ENCODE measurements around the gene DMXL1.
"Not testable (repeated sequence)": the region's sequence is repeated elsewhere in the genome, so short reads cannot be mapped to it uniquely, and the experiment has no call there.

The DMXL1 gene

DNA sequence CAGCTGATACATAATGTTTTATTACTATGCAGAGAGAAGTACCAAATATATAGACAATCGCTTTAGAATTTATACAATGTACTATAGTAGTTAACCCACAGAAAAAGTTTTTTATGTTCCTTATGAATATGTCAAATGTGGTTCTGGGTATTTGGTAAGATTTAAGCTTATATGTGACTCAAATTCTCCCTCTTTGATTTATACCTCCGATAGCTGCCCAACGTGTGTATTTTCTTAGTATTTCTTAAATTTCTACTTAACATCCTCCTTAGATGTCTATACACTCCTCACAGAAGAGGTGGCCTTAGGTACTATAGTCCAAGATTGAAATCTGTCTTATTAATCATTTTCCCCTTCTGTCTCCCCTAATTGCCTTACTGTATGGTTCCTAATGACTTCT, 146.3 kb downstream of the DMXL1 start:
- no peak for DNase-seq

DNA sequence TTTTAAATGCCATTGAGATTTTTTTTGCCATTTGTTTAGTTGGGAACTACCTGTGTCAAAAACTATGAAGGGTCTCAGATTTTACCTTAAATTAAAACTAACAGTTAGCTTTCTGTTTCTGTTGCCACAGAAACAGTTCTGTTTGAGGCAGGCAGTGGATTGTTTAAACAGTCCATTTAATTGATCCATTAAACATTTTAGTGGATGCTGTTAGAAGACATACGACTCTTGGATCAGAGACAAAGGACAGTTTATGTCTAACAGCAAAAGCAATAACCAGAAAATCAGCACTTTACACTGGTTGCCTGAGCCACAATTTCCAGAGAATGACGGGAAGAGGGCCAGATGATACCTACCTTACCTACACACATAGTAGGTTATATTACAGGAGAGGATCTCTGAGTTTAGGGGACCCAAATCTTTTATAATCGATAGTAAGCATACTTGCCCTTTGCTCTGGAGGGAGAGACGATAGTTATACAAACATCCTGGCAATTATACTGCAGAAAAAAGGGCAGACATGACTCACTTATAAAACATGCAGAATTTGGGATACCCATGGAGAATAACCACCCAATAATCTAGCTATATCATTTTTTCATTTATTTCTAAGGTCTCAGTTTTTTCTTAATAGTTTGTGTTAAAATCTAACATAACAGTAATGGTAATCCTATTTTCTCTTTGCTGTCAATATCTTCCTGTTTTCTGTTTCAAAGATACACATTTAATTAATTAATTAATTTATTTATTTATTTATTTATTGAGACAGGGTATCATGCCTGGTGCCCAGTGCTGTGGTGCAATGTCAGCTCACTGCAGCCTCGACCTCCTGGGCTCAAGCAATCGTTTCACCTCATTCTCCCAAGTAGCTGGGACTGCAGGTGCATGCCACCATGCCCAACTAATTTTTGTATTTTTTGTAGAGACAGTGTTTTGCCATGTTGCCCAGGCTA, 148.2 kb downstream of the DMXL1 start:
- no peak for DNase-seq

- DNase-seq = no peak
Measured at GRCh38 chr5:119220576-119221197, 149.8 kb downstream of the DMXL1 start.

DNA sequence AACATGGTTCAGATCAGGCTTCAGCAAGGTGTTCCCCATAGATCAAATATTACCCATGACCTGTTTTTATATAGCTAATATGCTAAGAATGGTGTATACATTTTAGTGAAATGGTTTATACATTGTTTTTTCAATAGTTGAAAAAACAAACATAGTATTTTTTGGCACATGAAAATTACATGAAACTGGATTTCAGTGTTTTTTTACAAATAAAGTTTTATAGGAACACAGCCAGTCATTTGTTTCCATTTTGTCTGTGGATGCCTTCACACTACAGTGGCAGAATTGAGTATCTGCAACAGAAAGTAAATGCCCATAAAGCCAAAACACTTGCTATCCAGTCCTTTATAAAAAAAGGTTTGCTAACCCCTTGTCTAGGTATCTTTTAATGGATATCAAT, 150.4 kb downstream of the DMXL1 start:
- DNase-seq = no peak

DNA sequence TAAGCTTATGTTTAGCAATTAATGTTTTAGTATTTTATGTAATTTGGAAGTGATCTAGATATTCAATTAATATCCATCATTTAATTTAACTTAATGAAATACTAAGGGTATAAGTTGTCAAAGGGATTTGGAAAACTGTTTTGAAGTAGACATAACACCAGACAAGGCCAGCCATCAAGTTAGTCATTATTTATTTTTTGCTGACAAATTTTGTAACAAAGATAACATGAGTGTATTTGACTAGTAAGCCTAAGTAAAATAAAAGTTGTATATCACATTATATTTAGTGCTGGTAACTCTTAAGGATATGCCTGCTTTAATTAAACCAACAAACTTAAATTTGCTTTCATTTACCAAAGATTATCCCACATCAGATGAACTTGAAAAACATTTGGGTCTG, 159.1 kb downstream of the DMXL1 start:
- no peak for DNase-seq

DNA sequence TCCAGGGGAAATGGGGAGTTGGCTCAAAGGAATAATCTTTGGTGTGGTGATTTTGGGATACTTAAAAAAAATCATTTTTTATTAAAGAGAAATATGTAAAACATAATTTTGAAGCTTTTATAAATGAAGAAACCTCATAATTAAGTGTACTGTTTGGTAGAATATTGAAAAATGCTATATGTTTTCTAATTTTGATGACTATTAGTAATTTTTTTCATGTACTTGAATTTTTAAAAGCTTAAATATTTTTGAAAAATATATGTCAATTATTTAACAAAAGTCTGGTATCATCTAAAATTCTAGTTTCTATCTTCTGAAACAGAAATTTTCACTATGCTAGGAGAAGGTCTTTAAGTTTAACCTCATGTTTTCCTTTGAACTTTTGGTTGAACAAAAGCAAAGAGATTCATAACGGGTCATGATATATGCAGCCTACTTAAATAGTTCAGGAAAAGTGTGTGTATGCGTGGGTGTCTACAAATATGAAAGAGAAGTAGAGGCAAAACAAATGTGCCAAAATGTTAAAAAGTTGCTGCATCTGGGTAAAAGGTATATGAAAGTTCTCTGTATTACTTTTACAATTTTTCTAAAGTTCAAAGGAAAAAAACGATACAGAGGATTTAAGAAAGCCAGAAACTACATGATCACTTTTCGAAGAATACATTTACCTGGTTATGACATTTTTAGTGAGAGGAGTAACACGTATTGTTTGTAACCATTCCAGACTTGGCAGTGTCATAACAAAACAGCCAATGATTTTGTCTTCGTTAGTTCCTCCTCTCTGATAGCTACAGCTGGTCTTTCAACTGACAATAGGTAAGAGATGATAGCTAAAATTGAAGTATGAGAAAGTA, 167.6 kb downstream of the DMXL1 start:
- DNase-seq = no peak

- DNase-seq = no peak
Measured at GRCh38 chr5:119239119-119239417, 168.2 kb downstream of the DMXL1 start.

DNA sequence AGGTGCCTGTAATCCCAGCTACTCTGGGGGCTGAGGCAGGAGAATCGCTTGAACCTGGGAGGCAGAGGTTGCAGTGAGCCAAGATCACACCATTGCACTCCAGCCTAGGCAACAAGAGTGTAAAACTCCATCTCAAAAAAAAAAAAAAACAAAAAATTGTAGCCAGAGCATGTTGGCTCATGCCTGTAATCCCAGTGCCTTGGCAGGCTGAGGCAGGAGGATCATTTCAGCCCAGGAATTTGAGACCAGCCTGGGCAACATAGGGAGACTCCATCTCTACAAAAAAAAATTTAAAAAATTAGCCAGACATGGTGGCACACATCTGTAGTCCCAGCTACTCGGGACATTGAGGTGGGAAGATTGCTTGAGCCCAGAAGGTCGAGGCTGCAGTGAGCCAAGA, 168.9 kb downstream of the DMXL1 start:
- DNase-seq = not testable (repeated sequence)

DNA sequence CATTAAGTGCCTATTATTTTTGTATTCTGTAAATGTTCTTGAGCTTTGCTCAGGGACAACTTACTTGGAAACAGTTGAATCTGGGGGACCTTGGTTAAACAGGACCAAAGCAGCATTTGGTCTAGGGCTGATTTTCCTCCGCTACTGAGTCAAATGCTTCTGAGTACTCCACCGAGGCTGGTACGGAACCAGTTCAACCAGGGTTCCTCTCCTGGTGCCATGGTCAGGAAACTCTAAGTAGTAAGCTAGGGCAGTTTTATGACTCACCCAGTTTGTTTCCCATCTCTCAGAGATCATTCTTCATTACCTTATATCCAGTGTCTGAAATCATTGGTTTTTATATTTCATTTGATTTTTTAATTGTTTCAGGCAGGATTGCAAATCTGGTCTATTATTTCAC, 173.0 kb downstream of the DMXL1 start:
- no peak for DNase-seq

DNA sequence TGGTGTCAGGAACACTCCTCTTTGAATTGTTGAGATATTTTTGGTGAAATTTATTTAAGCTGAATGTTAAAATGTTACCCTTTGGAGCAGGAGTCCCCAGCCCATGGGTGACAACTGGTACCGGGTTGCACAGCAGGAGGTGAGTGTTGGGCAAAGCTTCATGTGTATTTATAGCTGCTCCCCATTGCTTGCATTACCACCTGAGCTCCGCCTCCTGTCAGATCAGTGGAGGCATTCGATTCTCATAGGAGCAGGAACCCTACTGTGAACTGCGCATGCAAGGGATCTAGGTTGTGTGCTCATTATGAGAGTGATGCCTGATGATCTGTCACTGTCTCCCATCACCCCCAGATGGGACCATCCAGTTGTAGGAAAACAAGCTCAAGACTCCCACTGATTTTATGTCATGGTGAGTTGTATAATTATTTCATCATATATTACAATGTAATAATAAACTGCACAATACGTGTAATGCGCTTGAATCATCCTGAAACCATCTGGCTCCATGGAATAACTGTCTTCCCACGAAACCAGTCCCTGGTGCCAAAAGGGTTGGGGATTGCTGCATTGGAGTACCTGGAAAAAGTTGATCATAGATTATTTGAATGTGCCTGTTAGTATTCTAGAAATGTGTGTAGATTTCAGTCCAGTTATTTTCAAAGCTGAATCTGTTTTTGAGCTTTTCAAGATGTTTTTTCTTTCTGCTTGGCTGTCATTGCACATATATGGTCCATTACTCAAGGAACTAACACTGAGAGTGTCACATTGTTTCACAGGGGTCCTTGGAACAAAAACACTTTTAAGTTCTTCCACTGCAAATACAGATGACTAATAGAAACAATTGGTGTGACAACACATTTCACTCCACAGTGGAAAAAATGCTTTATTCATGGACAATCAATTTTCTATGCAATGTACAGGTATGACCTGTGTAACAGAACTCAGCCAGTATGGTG, 180.3 kb downstream of the DMXL1 start:
- no peak for DNase-seq

DNA sequence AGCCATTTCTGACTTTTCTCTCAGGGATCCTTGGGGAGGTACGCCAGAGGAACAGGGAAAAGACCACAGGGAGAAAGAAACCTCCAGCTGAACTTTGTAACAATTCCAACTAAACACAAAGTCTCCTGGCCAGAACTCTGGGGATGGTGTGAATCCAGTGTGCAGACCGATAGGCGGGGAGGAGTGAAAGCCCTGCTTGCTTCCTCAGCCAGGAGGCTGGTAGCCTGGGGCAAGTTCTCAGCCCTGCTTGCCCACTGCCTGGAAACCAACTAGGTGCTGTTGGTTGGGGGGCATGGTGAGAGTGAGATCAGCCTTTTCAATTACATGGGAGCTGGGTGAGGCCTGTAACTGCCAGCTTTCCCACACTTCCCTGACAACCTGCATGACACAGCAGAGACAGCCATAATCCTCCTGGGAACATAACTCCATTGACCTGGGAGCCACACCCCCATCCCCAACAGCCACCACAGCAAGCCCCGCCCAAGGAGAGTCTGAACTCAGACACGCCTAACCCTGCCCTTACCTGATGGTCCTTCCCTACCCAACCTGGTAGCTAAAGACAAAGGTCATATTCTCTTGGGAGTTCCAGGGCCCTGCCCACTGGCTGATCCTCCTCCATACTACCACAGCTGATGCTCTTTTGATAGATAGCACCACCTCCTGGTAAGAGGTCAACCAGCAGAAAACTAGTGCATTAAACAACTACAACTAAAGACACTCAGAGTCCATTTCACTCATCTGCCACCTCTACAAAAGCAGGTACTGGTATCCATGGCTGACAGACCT, 184.9 kb downstream of the DMXL1 start:
- DNase-seq = no peak

DNA sequence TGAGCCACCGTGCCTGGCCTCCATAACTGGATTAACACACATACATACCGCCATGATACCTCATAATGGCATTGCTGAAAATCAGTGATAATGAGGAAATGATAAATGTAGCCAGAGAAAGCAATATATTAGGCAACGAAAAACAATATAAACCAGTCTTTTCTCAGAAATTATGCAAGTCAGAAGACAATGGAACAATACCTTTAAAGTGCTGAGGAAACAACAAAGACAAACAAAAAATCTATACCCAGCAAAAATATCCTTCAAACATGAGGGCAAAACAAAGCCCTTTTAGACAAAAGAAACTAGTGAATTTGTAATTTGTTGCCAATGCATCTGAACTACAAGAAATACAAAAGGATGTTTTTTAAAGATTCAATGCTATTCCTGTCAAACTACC, 186.7 kb downstream of the DMXL1 start:
- no peak for DNase-seq

- no peak for DNase-seq
Measured at GRCh38 chr5:119263639-119264038, 192.8 kb downstream of the DMXL1 start.

DNA sequence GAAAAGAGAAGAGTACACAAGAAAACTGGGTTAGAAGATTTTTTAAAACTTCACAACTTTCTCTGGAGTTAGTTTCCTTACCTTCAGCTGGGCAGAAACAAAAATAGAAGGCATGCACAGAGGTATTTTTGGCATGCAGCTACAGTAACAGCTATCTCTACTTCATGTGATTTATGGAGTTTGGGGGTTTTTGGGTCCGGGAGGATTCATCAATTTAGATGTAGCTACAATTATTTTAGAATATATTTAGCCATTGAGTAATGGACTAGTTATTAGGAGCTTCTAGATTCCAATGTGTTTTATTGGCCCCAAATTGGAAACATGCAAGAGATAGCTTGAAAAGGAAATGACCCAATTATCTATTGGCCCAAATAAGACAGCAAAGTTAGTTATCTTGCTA, 193.3 kb downstream of the DMXL1 start:
- DNase-seq = no peak

DNA sequence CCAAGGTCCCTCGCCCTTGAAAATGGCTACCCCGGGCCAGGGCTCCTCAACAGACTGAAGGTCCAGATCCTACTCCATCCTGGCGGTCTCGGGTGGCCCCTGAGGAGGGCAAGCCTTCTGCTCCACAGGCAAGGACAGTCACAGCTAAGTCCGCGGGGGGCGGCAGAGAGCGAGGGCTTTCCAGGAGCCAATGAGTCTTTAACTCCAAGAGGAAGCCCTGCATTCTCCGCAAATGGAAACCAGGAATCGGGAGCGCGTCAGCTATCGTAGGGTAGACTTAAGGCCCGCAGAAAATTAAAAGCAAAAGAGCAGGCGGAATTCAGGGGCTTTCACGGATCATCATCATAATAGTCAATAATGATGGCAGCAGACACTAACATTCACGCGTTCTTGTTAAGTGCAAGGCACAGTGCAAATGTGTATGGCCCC, 197.1 kb downstream of the DMXL1 start:
- peak; percentile 95 to 98 for DNase-seq

- DNase-seq = peak; percentile 75 to 91
Measured at GRCh38 chr5:119268387-119269060, 197.6 kb downstream of the DMXL1 start.

DNA sequence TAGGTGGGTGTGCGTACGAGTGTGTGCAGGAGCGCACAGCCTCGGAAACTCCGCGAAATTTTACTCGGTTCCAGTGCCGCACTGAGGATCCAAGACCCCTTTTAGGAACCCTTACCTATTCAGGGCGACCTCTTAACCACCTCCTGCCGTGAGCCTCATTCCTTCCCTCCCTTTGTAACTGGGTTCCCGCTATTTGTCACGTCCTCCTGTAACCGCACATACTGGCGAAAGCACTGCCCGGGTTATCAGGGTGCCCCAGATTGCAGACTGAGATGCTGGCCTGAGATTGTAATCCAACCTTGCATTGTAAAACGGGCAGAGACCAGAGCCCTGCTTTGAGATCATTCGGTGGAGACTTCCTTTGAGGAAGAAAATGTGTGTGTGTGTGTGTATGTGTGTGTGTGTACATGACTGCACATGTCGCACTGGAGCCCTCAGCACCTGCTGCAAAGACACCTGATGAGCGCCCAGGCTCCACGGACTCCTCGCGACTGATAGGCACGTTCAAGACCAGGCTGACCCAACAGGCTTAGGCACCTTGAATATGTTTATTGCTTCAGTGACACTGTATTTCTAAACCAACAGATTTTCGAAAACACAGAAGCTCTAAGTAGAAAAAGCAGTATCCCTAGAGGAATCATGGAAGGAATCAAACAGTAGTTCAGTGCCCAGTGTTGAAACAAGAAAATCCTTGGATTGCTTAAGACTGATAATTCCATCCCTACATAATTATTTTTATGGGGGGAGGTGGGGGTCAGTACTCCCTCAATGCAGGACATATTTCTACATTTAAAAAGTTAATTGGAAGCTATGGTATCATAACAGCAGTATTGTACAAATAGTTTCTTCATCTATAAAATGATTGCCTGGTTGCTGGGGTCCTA, 198.4 kb downstream of the DMXL1 start:
- DNase-seq = peak in 1 of 2 experiments; percentile 32

DNA sequence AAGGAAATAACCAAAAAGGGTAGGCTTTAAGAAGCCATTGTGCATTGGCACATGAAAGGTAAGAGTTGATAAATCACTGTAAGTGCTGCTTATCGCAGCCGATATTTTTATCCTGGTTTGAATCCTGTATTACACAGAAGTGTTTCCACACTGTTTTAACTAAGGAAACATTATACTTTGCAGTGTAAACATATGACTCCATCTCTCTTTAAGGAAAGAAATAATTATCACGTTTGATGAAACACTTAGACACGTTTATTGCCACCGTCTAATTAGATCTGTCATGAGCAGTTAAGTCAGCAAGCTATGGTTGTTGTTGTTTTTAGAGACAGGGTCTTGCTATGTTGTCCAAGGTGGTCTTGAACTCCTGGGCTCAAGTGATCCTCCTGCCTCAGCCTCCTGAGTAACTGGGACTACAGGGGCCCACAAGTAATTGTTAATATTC, 199.3 kb downstream of the DMXL1 start:
- no peak for DNase-seq

GRCh38 chr5:119270960-119271757, 200.3 kb downstream of the DMXL1 start:
- DNase-seq = no peak
